Measurements from ENCODE around the gene FMO3. TPM values are rescaled to one million over a fixed set of nuclear protein-coding genes. Genes with fewer than 3 reads are reported as not detected.

The FMO3 gene
- not detected for polyA plus RNA-seq (2012; ENCODE audit: insufficient read length, low read depth)

DNA sequence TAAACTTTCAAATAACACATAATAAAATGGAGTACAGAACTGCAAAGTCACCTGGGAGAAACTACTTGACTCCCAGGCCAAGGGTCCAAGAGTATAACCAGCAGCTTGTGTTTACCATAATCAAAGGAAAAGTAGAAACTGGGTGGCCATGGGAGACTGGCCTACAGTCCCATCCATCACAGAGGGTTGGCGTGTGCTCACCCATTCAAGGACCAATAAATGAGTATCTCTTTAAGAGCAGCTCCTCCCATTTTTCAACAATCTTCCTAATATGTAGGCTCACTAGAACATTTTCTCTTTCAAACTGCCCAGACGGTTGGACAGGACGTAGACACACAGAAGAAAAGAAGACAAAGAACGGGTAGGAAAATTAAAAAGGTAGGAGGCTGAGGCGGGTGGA lies at the start of gene FMO3:
TSS of gene FMO3 (plus strand) at position 302 of the 400 bp plus-strand sequence. CDS start 1,754 bp downstream, outside the sequence.
- TF ChIP-seq FOXP2 (optimal IDR thresholded peaks at IDR 0.05; ENCODE audit: borderline replicate concordance, extremely low read depth, extremely low read length, insufficient read depth) (no peak), SIN3A (IDR thresholded peaks at IDR 0.05; ENCODE audit: borderline replicate concordance, insufficient read depth, low read length) (no peak), TAF1 (IDR thresholded peaks at IDR 0.05; ENCODE audit: borderline replicate concordance, insufficient read depth, low read length) (no peak)

DNA sequence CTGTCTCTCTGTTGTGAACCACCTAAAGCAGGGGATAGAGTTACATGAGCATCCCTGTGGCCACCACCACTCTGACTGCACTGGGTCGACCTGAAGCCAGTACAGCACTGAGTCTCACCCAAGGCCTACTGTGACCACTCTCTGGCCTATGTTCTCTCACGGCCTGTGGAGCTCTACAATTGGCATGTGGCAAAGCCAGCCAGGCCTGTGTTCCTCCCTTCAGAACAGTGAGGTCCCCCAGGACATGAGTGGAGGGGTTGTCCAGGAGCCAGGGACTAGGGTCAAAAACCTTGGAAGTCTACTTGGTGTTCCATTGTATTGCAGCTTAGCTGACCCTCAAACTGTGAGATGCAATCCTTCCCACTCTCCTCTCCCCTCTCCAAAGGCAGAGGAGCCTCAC lies 42.7 kb upstream of the FMO3 start:
- TF ChIP-seq POLR2AphosphoS5 (IDR thresholded peaks at IDR 0.05; ENCODE audit: low read depth, low read length) (no peak), FOXP2 (optimal IDR thresholded peaks at IDR 0.05; ENCODE audit: borderline replicate concordance, extremely low read depth, extremely low read length, insufficient read depth) (no peak), SIN3A (IDR thresholded peaks at IDR 0.05; ENCODE audit: borderline replicate concordance, insufficient read depth, low read length) (no peak), TAF1 (IDR thresholded peaks at IDR 0.05; ENCODE audit: borderline replicate concordance, insufficient read depth, low read length) (no peak)
- TF ChIP-seq, protein P1, sequence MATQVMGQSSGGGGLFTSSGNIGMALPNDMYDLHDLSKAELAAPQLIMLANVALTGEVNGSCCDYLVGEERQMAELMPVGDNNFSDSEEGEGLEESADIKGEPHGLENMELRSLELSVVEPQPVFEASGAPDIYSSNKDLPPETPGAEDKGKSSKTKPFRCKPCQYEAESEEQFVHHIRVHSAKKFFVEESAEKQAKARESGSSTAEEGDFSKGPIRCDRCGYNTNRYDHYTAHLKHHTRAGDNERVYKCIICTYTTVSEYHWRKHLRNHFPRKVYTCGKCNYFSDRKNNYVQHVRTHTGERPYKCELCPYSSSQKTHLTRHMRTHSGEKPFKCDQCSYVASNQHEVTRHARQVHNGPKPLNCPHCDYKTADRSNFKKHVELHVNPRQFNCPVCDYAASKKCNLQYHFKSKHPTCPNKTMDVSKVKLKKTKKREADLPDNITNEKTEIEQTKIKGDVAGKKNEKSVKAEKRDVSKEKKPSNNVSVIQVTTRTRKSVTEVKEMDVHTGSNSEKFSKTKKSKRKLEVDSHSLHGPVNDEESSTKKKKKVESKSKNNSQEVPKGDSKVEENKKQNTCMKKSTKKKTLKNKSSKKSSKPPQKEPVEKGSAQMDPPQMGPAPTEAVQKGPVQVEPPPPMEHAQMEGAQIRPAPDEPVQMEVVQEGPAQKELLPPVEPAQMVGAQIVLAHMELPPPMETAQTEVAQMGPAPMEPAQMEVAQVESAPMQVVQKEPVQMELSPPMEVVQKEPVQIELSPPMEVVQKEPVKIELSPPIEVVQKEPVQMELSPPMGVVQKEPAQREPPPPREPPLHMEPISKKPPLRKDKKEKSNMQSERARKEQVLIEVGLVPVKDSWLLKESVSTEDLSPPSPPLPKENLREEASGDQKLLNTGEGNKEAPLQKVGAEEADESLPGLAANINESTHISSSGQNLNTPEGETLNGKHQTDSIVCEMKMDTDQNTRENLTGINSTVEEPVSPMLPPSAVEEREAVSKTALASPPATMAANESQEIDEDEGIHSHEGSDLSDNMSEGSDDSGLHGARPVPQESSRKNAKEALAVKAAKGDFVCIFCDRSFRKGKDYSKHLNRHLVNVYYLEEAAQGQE (IDR thresholded peaks at IDR 0.05; ENCODE audit: insufficient read depth in 1 of 2, low read depth in 2 of 2, low read length in 2 of 2), result no peak

DNA sequence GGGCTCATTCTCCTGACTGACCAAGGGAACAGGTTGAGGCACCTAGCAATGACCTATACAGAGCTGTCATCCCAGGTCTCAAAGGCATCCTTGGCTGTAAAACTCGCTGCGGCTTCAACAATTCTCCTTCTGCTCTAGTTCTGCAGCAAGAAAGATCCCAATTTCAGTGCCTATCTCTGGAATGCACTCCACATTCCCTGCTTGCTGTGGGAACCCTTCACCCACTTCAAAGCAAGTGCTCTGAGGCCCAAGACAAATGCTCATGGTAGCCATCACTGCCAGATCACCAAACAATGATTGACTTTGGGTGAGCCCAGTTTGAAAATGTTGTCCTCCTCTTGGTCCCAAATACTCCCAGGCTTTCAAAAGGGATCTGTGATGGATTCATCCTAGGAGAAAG lies 37.7 kb upstream of the FMO3 start:
- TF ChIP-seq SIN3A (IDR thresholded peaks at IDR 0.05; ENCODE audit: borderline replicate concordance, insufficient read depth, low read length) (no peak), FOXP2 (optimal IDR thresholded peaks at IDR 0.05; ENCODE audit: borderline replicate concordance, extremely low read depth, extremely low read length, insufficient read depth) (no peak), TAF1 (IDR thresholded peaks at IDR 0.05; ENCODE audit: borderline replicate concordance, insufficient read depth, low read length) (no peak), POLR2AphosphoS5 (IDR thresholded peaks at IDR 0.05; ENCODE audit: low read depth, low read length) (no peak)
- TF ChIP-seq, protein P1 (IDR thresholded peaks at IDR 0.05; ENCODE audit: insufficient read depth in 1 of 2, low read depth in 2 of 2, low read length in 2 of 2), result no peak

DNA sequence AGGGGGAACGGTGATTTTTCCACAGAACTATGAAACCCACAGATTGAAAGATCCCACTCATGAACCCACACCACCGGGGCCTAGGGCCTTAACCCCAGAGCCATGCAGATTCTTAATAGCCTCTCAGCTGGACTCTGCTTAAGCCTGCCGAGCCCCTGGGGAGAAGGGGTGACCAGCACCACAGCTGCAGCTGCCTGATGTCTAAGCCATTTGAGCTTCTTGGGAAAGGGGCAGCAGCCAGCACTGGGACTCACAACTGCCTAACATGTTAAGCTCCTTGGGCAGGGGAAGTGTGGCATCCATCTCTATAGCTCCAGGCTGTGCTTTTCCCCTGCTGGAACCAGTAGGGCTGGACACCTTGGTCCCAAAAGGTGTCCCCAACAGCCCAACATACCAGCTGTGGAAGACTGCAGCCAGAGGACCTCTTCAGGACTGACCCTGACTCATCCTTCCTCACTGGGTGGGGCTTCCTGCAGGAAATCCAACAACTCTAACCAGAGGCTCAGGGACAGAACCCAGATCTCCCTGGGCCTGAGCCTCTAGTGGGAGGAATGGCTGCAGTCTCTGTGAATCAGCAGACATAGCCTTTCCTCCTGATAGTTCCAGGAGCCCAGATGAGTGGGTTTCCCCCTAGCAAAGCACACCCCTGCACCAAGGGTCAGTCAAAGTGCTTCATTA lies 34.6 kb upstream of the FMO3 start:
- TF ChIP-seq, protein P1 (IDR thresholded peaks at IDR 0.05; ENCODE audit: insufficient read depth in 1 of 2, low read depth in 2 of 2, low read length in 2 of 2), result no peak
- TF ChIP-seq POLR2AphosphoS5 (IDR thresholded peaks at IDR 0.05; ENCODE audit: low read depth, low read length), result no peak
- no peak for TF ChIP-seq TAF1 (IDR thresholded peaks at IDR 0.05; ENCODE audit: borderline replicate concordance, insufficient read depth, low read length)
- no peak for TF ChIP-seq FOXP2 (optimal IDR thresholded peaks at IDR 0.05; ENCODE audit: borderline replicate concordance, extremely low read depth, extremely low read length, insufficient read depth)
- no peak for TF ChIP-seq SIN3A (IDR thresholded peaks at IDR 0.05; ENCODE audit: borderline replicate concordance, insufficient read depth, low read length)

DNA sequence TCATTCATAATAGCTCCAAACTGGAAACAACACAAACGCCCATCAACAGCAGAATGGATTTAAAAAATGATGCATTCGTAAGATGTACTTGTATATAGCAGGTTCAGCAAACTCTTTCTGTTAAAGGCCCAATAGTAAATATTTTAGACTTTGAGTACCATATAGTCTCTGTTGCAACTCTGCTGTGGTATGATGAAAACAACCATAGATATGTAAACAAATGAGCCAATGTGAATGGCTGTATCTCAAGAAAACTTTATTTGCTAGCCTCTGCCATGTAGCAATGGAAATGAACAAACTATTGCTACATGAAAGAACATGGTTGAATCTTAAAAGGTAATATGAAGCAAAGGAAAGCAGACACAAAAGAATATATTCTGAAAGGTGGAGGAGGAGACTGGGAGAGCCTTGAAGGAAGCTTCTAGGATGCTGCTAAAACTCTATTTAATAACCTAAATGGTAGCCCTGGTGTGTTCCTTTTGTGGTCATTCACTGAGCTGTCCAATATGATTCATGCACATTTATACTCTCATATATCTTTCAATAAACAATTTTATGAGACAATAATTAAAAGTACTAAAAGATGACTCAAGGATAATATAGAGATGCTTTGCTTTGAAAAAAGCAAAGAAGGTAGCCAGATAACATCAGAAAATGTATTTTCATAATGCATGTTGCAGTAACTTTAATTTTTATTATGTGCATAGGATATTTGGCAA lies 29.1 kb upstream of the FMO3 start:
- no peak for TF ChIP-seq FOXP2 (optimal IDR thresholded peaks at IDR 0.05; ENCODE audit: borderline replicate concordance, extremely low read depth, extremely low read length, insufficient read depth)
- TF ChIP-seq, protein P1 (IDR thresholded peaks at IDR 0.05; ENCODE audit: insufficient read depth in 1 of 2, low read depth in 2 of 2, low read length in 2 of 2), result no peak
- no peak for TF ChIP-seq SIN3A (IDR thresholded peaks at IDR 0.05; ENCODE audit: borderline replicate concordance, insufficient read depth, low read length)
- TF ChIP-seq TAF1 (IDR thresholded peaks at IDR 0.05; ENCODE audit: borderline replicate concordance, insufficient read depth, low read length), result no peak
- no peak for TF ChIP-seq POLR2AphosphoS5 (IDR thresholded peaks at IDR 0.05; ENCODE audit: low read depth, low read length)
